ENCODE results near the gene SKI. TPM values are rescaled to one million over a fixed set of nuclear protein-coding genes. Genes with fewer than 3 reads are reported as not detected.

SKI gene
- total and polyA plus RNA-seq, 9 of the 15 experiments (the other 6 are each of a cell fraction or from before 2014, with no cell fraction given), result 0.10 to 60.5 (median 4.6) TPM

- no peak for TF ChIP-seq CREB5 (CRISPR knock-in tag; IDR thresholded peaks at IDR 0.05)
- no peak for TF ChIP-seq STAT5B (CRISPR knock-in tag; IDR thresholded peaks at IDR 0.05)
- no peak for TF ChIP-seq ZBTB8A (IDR thresholded peaks at IDR 0.05; ENCODE audit: partially characterized antibody)
- no peak for TF ChIP-seq MIER1 (IDR thresholded peaks at IDR 0.05; ENCODE audit: low read depth)
- TF ChIP-seq, protein P1, sequence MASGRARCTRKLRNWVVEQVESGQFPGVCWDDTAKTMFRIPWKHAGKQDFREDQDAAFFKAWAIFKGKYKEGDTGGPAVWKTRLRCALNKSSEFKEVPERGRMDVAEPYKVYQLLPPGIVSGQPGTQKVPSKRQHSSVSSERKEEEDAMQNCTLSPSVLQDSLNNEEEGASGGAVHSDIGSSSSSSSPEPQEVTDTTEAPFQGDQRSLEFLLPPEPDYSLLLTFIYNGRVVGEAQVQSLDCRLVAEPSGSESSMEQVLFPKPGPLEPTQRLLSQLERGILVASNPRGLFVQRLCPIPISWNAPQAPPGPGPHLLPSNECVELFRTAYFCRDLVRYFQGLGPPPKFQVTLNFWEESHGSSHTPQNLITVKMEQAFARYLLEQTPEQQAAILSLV (tag; IDR thresholded peaks at IDR 0.05), result no peak
- TF ChIP-seq POLR2A (conservative IDR thresholded peaks at IDR 0.05), result no peak
- no peak for TF ChIP-seq GABPA (tag; conservative IDR thresholded peaks at IDR 0.05; ENCODE audit: low read depth)
- TF ChIP-seq, protein P2, sequence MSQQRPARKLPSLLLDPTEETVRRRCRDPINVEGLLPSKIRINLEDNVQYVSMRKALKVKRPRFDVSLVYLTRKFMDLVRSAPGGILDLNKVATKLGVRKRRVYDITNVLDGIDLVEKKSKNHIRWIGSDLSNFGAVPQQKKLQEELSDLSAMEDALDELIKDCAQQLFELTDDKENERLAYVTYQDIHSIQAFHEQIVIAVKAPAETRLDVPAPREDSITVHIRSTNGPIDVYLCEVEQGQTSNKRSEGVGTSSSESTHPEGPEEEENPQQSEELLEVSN (IDR thresholded peaks at IDR 0.05; ENCODE audit: borderline replicate concordance in 1 of 2, extremely low read depth in 1 of 2, insufficient read depth in 1 of 2, insufficient read length in 1 of 2, low read depth in 1 of 2, low read length in 1 of 2, poor library complexity in 1 of 2, severe bottlenecking in 1 of 2), result peak; percentile 70 to 75
- no peak for TF ChIP-seq ELF1 (tag; IDR thresholded peaks at IDR 0.05)
- TF ChIP-seq MAZ (CRISPR knock-in tag; conservative IDR thresholded peaks at IDR 0.05 in 1 of 2, IDR thresholded peaks at IDR 0.05 in 1 of 2), result peak in 1 of 2 experiments; percentile 35; a peak in 1 of 4 replicates
- TF ChIP-seq ATF7 (IDR thresholded peaks at IDR 0.05), result 0 out of 2 replicates have a peak, but pooled peaks have one; percentile 11
- TF ChIP-seq MTF1 (CRISPR knock-in tag; IDR thresholded peaks at IDR 0.05; ENCODE audit: borderline replicate concordance), result no peak
- no peak for TF ChIP-seq HNRNPH1 (optimal IDR thresholded peaks at IDR 0.05; ENCODE audit: low read depth, low read length)
- peak; percentile 41; the same call in 1 of the 2 replicates for TF ChIP-seq ZNF263 (CRISPR knock-in tag; IDR thresholded peaks at IDR 0.05; ENCODE audit: borderline replicate concordance)
- TF ChIP-seq ZNF766 (CRISPR knock-in tag; conservative IDR thresholded peaks at IDR 0.05), result no peak
- no peak for TF ChIP-seq FOXK2 (conservative IDR thresholded peaks at IDR 0.05 in 1 of 2, IDR thresholded peaks at IDR 0.05 in 1 of 2; ENCODE audit: low read depth in 2 of 2)
- no peak for TF ChIP-seq ZNF239 (CRISPR knock-in tag; IDR thresholded peaks at IDR 0.05)
- no peak for TF ChIP-seq PHB (CRISPR knock-in tag; IDR thresholded peaks at IDR 0.05)
- TF ChIP-seq SNRNP70 (optimal IDR thresholded peaks at IDR 0.05; ENCODE audit: low read depth, low read length), result no peak
- peak; percentile 86 for TF ChIP-seq PRDM10 (IDR thresholded peaks at IDR 0.05; ENCODE audit: partially characterized antibody)
- no peak for TF ChIP-seq CBFA2T2 (conservative IDR thresholded peaks at IDR 0.05)
These were observed 2.0 kb downstream of the SKI start (continued) for GRCh38 chr1:2229911-2230731.

Data from K562 (cell line).